ENCODE data around the gene CD7. TPM values are rescaled to one million over a fixed set of nuclear protein-coding genes. Genes with fewer than 3 reads are reported as not detected.

The CD7 gene
- total RNA-seq, 2 experiments from 2014 or later = not detected

- Histone ChIP-seq H3K9me2 (ENCODE audit: insufficient read depth, low read length) (no peaks in the 10 kb centered on the region), H3K79me2 (ENCODE audit: insufficient read depth, low read depth, low read length) (no peaks in the 10 kb centered on the region), H4K20me1 (ENCODE audit: insufficient read depth, low read length) (no peaks in the 10 kb centered on the region), H3K4me1 (ENCODE audit: insufficient read depth, low read length, poor library complexity, severe bottlenecking) (no peaks in the 10 kb centered on the region), H3K9me3 (ENCODE audit: low read length) (peaks cover 8% of the 10 kb centered on the region; the same call in 1 of the 2 replicates), H3K27ac (ENCODE audit: low read depth, low read length, poor library complexity, severe bottlenecking) (no peak overlapping the region), H3K4me2 (ENCODE audit: low read length) (no peak overlapping the region), H2AFZ (ENCODE audit: low read length) (no peak overlapping the region), H3K36me3 (ENCODE audit: insufficient read depth, low read length) (no peaks in the 10 kb centered on the region), H3K4me3 (ENCODE audit: low read depth, low read length, poor library complexity, severe bottlenecking) (no peak overlapping the region)
- no peak for DNase-seq (ENCODE audit: low spot score)
- BruUV-seq (replicated peaks) = no TSS peak
- intact Hi-C loops (cut with micrococcal nuclease; ENCODE audit: unreplicated experiment) = no loop called here
- ChIA-PET POLR2A (no interaction called here), CTCF (ENCODE audit: unreplicated experiment) (interaction anchor here (0.5 to 0.6 kb wide), 2 partner anchors 12 to 18 kb away, joined by 4 to 6 read pairs; no protein-coding TSS in a partner anchor)
- TF ChIP-seq EZH2phosphoT487 (IDR thresholded peaks at IDR 0.05; ENCODE audit: borderline replicate concordance, low read depth, low read length) = no peak
- TF ChIP-seq, protein P1, sequence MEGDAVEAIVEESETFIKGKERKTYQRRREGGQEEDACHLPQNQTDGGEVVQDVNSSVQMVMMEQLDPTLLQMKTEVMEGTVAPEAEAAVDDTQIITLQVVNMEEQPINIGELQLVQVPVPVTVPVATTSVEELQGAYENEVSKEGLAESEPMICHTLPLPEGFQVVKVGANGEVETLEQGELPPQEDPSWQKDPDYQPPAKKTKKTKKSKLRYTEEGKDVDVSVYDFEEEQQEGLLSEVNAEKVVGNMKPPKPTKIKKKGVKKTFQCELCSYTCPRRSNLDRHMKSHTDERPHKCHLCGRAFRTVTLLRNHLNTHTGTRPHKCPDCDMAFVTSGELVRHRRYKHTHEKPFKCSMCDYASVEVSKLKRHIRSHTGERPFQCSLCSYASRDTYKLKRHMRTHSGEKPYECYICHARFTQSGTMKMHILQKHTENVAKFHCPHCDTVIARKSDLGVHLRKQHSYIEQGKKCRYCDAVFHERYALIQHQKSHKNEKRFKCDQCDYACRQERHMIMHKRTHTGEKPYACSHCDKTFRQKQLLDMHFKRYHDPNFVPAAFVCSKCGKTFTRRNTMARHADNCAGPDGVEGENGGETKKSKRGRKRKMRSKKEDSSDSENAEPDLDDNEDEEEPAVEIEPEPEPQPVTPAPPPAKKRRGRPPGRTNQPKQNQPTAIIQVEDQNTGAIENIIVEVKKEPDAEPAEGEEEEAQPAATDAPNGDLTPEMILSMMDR (conservative IDR thresholded peaks at IDR 0.05; ENCODE audit: low read length) = no peak
These were observed 586 bp downstream of the CD7 start for GRCh38 chr17:82316651-82317393.

- Histone ChIP-seq H3K4me2 (ENCODE audit: low read length) (no peak overlapping the region), H3K4me3 (ENCODE audit: low read depth, low read length, poor library complexity, severe bottlenecking) (no peak overlapping the region), H4K20me1 (ENCODE audit: insufficient read depth, low read length) (no peaks in the 10 kb centered on the region), H3K27ac (ENCODE audit: low read depth, low read length, poor library complexity, severe bottlenecking) (no peak overlapping the region), H3K9me3 (ENCODE audit: low read length) (peaks cover 8% of the 10 kb centered on the region; the same call in 1 of the 2 replicates), H3K36me3 (ENCODE audit: insufficient read depth, low read length) (no peaks in the 10 kb centered on the region), H2AFZ (ENCODE audit: low read length) (no peak overlapping the region), H3K9me2 (ENCODE audit: insufficient read depth, low read length) (no peaks in the 10 kb centered on the region), H3K79me2 (ENCODE audit: insufficient read depth, low read depth, low read length) (no peaks in the 10 kb centered on the region), H3K4me1 (ENCODE audit: insufficient read depth, low read length, poor library complexity, severe bottlenecking) (no peaks in the 10 kb centered on the region)
- DNase-seq (ENCODE audit: low spot score) = no peak
- ChIA-PET POLR2A (no interaction called here), CTCF (ENCODE audit: unreplicated experiment) (no interaction called here)
- TF ChIP-seq EZH2phosphoT487 (IDR thresholded peaks at IDR 0.05; ENCODE audit: borderline replicate concordance, low read depth, low read length) = no peak
- TF ChIP-seq, protein P1 (conservative IDR thresholded peaks at IDR 0.05; ENCODE audit: low read length) = no peak
- BruUV-seq (replicated peaks) = no TSS peak
- intact Hi-C loops (cut with micrococcal nuclease; ENCODE audit: unreplicated experiment) = no loop called here
These were observed 1.6 kb downstream of the CD7 start for GRCh38 chr17:82315703-82316358.

Measured in OCI-LY7 (cell line).